H9 (cell line): ENCODE measurements around the gene GOLGA3. TPM values are rescaled to one million over a fixed set of nuclear protein-coding genes. Genes with fewer than 3 reads are reported as not detected.
A peak's percentile ranks its signal among the peaks of the same experiment; 100 is the strongest.

Experiments used
- DNase-seq: peaks from one replicate; pipeline ENCODE4 v3.0.0-alpha.2; 2017
- H2AFZ ChIP-seq: one replicate; pipeline ENCODE4 v1.6.1; 2013; ENCODE audit warnings: mild to moderate bottlenecking, low read length, control low read depth, moderate library complexity
- H2AK5ac ChIP-seq: 2 replicates; pipeline ENCODE4 v1.6.1; 2013; ENCODE audit warnings: low read length, control low read depth, mixed read lengths; ENCODE audit not compliant: insufficient read length
- H2BK120ac ChIP-seq: one replicate; pipeline ENCODE4 v1.6.1; 2013; ENCODE audit warnings: low read depth, mild to moderate bottlenecking, low read length, control low read depth, inconsistent platforms; ENCODE audit not compliant: poor library complexity, severe bottlenecking
- H2BK12ac ChIP-seq: 2 replicates; pipeline ENCODE4 v1.6.1; 2013; ENCODE audit warnings: low read length, control low read depth, mixed read lengths, low read depth; ENCODE audit not compliant: insufficient read length
- H2BK15ac ChIP-seq: 2 replicates; pipeline ENCODE4 v1.6.1; 2013; ENCODE audit warnings: low read depth, low read length, control low read depth
- H2BK20ac ChIP-seq: one replicate; pipeline ENCODE4 v1.6.1; 2013; ENCODE audit warnings: low read depth, mild to moderate bottlenecking, low read length, control low read depth, inconsistent platforms; ENCODE audit not compliant: poor library complexity, severe bottlenecking
- H2BK5ac ChIP-seq: 2 replicates; pipeline ENCODE4 v1.6.1; 2013; ENCODE audit warnings: low read length, control low read depth, mixed read lengths; ENCODE audit not compliant: insufficient read length
- H3K14ac ChIP-seq: 2 replicates; pipeline ENCODE4 v1.6.1; 2013; ENCODE audit warnings: low read length, control low read depth; ENCODE audit not compliant: insufficient read depth
- H3K18ac ChIP-seq: 2 replicates; pipeline ENCODE4 v1.6.1; 2013; ENCODE audit warnings: low read depth, mild to moderate bottlenecking, mixed read lengths, low read length, control low read depth; ENCODE audit not compliant: insufficient read length
- H3K23ac ChIP-seq: 2 replicates; pipeline ENCODE4 v1.6.1; 2013; ENCODE audit warnings: low read length, control low read depth, mixed read lengths, low read depth; ENCODE audit not compliant: insufficient read length
- H3K23me2 ChIP-seq: 2 replicates; pipeline ENCODE4 v1.6.1; 2013; ENCODE audit warnings: low read depth, mild to moderate bottlenecking, mixed read lengths, low read length, control low read depth; ENCODE audit not compliant: insufficient read length, poor library complexity, severe bottlenecking
- H3K27ac ChIP-seq: 2 replicates; pipeline ENCODE4 v1.5.1; 2013; ENCODE audit warnings: low read length, control low read depth, mixed read lengths, low read depth; ENCODE audit not compliant: insufficient read length
- H3K27me3 ChIP-seq: 2 replicates; pipeline ENCODE4 v1.6.1; 2013; ENCODE audit warnings: low read length, control low read depth, inconsistent platforms; ENCODE audit not compliant: insufficient read depth
- H3K4ac ChIP-seq: 2 replicates; pipeline ENCODE4 v1.6.1; 2013; ENCODE audit warnings: low read depth, mild to moderate bottlenecking, control low read depth, inconsistent platforms, low read length, moderate library complexity
- H3K4me1 ChIP-seq: 2 replicates; pipeline ENCODE4 v1.6.1; 2013; ENCODE audit warnings: low read length, control low read depth, inconsistent platforms; ENCODE audit not compliant: insufficient read depth
- H3K4me2 ChIP-seq: 2 replicates; pipeline ENCODE4 v1.6.1; 2013; ENCODE audit warnings: low read length, control low read depth, mixed read lengths; ENCODE audit not compliant: insufficient read length, insufficient read depth
- H3K56ac ChIP-seq: 2 replicates; pipeline ENCODE4 v1.6.1; 2013; ENCODE audit warnings: low read depth, mild to moderate bottlenecking, mixed read lengths, low read length, control low read depth; ENCODE audit not compliant: insufficient read length
- H3K79me1 ChIP-seq: 2 replicates; pipeline ENCODE4 v1.6.1; 2013; ENCODE audit warnings: low read depth, mild to moderate bottlenecking, moderate library complexity, low read length, control low read depth, inconsistent platforms; ENCODE audit not compliant: insufficient read depth, poor library complexity, severe bottlenecking
- H3K79me2 ChIP-seq: 2 replicates; pipeline ENCODE4 v1.6.1; 2013; ENCODE audit warnings: low read length, control low read depth, inconsistent platforms; ENCODE audit not compliant: insufficient read depth
- H3K9ac ChIP-seq: 2 replicates; pipeline ENCODE4 v1.6.1; 2013; ENCODE audit warnings: low read length, control low read depth, mixed read lengths; ENCODE audit not compliant: insufficient read length; ENCODE audit errors: extremely low read depth
- H3K9me3 ChIP-seq: one replicate; pipeline ENCODE4 v1.6.1; 2013; ENCODE audit warnings: low read depth, low read length, inconsistent platforms; ENCODE audit not compliant: control insufficient read depth
- H3T11ph ChIP-seq: one replicate; pipeline ENCODE4 v1.6.1; 2013; ENCODE audit warnings: mild to moderate bottlenecking, low read length, control low read depth, inconsistent platforms
- H4K20me1 ChIP-seq: one replicate; pipeline ENCODE4 v1.6.1; 2013; ENCODE audit not compliant: control insufficient read depth, insufficient read length, insufficient read depth
- H4K5ac ChIP-seq: 2 replicates; pipeline ENCODE4 v1.6.1; 2013; ENCODE audit warnings: low read depth, mild to moderate bottlenecking, mixed read lengths, low read length, control low read depth; ENCODE audit not compliant: insufficient read length
- H4K8ac ChIP-seq: replicated peaks from 2 replicates; pipeline ENCODE4 v1.6.1; 2013; ENCODE audit warnings: low read length, control low read depth, mixed read lengths, low read depth; ENCODE audit not compliant: insufficient read length
- H4K91ac ChIP-seq: 2 replicates; pipeline ENCODE4 v1.6.1; 2013; ENCODE audit warnings: low read depth, mild to moderate bottlenecking, moderate library complexity, mixed read lengths, low read length, control low read depth; ENCODE audit not compliant: insufficient read length
- H3K27ac Mint-ChIP-seq, 3 experiments: 2 replicates in 2 of 3; 3 replicates in 1 of 3; pipeline ENCODE4 v1.8.0; 2020 to 2021; ENCODE audit warnings: mixed read lengths in 3 of 3, mild to moderate bottlenecking in 1 of 3, moderate library complexity in 1 of 3
- H3K27me3 Mint-ChIP-seq: 2 replicates; pipeline ENCODE4 v1.8.0; 2021; ENCODE audit warnings: low read depth, mild to moderate bottlenecking, moderate library complexity, mixed read lengths
- H3K36me3 Mint-ChIP-seq, 3 experiments: 2 replicates in 2 of 3; 3 replicates in 1 of 3; pipeline ENCODE4 v1.8.0; 2020 to 2021; ENCODE audit warnings: low read depth in 3 of 3, mixed read lengths in 3 of 3; ENCODE audit not compliant: insufficient read depth in 1 of 3
- H3K4me1 Mint-ChIP-seq, 2 experiments: 2 replicates each; pipeline ENCODE4 v1.8.0; 2020; ENCODE audit warnings: mixed read lengths in 2 of 2
- H3K4me3 Mint-ChIP-seq, 2 experiments: 2 replicates in 1 of 2; 3 replicates in 1 of 2; pipeline ENCODE4 v1.8.0; 2020 to 2021; ENCODE audit warnings: mild to moderate bottlenecking in 2 of 2, mixed read lengths in 2 of 2, moderate library complexity in 1 of 2
- H3K9me3 Mint-ChIP-seq, 2 experiments: 2 replicates in 1 of 2; 3 replicates in 1 of 2; pipeline ENCODE4 v1.8.0; 2020; ENCODE audit warnings: mild to moderate bottlenecking in 2 of 2, mixed read lengths in 2 of 2, moderate library complexity in 1 of 2
- CTCF ChIP-seq: fragments of 200-600 bp; sonication (generic); conservative IDR thresholded peaks from 3 replicates; pipeline ENCODE4 v1.8.0; 2021; ENCODE audit warnings: antibody characterized with exemption, mild to moderate bottlenecking
- WGBS: extraction: QIAGEN DNeasy Blood & Tissue Kit; methylation state at CpG from one replicate; pipeline ENCODE4 v1.1.7; 2013; ENCODE audit warnings: missing lambda C conversion rate, low lambda C conversion rate, mixed read lengths; ENCODE audit not compliant: insufficient read length; ENCODE audit errors: extremely low coverage; 5-methylcytosine and 5-hydroxymethylcytosine counted together
- total RNA-seq: library from RNA; stranded (reverse); gene quantifications from 2 replicates; pipeline ENCODE4 v1.2.1, GENCODE V29; 2021

Gene GOLGA3
- total RNA-seq, 1 experiment from 2014 or later = 40.1 TPM

GRCh38 chr12:132804426-132804861, 24.2 kb downstream of the GOLGA3 start:
- no peak overlapping the region for H3K4me2 ChIP-seq
- no peak overlapping the region for H3K9ac ChIP-seq
- no peak overlapping the region for H3K14ac ChIP-seq
- no peak overlapping the region for H2AK5ac ChIP-seq
- no peak overlapping the region for H3K4ac ChIP-seq
- no peaks in the 10 kb centered on the region for H4K20me1 ChIP-seq
- H3K79me1 ChIP-seq = no peaks in the 10 kb centered on the region
- H2BK5ac ChIP-seq = no peak overlapping the region
- no peak overlapping the region for H2BK20ac ChIP-seq
- H3K9me3 ChIP-seq = no peaks in the 10 kb centered on the region
- H2BK15ac ChIP-seq = no peak overlapping the region
- no peak overlapping the region for H3K23ac ChIP-seq
- H2BK12ac ChIP-seq = no peak overlapping the region
- no peaks in the 10 kb centered on the region for H3K4me1 ChIP-seq
- no peak overlapping the region for H4K5ac ChIP-seq
- WGBS = no CpG with 5 or more reads among the region's 16 CpGs
- Mint-ChIP-seq H3K4me3 (no peak overlapping the region), H3K27ac (no peak overlapping the region), H3K9me3 (no peaks in the 10 kb centered on the region), H3K27me3 (no peaks in the 10 kb centered on the region; the same call in 1 of the 2 replicates), H3K36me3 (peaks cover 54 to 84% (median 78%) of the 10 kb centered on the region in 3 experiments), H3K4me1 (no peaks in the 10 kb centered on the region)
- H4K8ac ChIP-seq = no peak overlapping the region
- no peak overlapping the region for H3K27ac ChIP-seq
- H3K79me2 ChIP-seq = no peaks in the 10 kb centered on the region
- H3K18ac ChIP-seq = no peak overlapping the region
- no peak overlapping the region for H3K56ac ChIP-seq
- DNase-seq = peak; percentile 83
- no peak for TF ChIP-seq CTCF
- no peak overlapping the region for H2BK120ac ChIP-seq
- H3K23me2 ChIP-seq = no peaks in the 10 kb centered on the region
- H4K91ac ChIP-seq = no peak overlapping the region
- no peak overlapping the region for H2AFZ ChIP-seq
- H3K27me3 ChIP-seq = no peaks in the 10 kb centered on the region
- no peak overlapping the region for H3T11ph ChIP-seq
